IPS-18c (cell line): ENCODE data around the gene LHCGR.
"Not testable (repeated sequence)": the region's sequence is repeated elsewhere in the genome, so short reads cannot be mapped to it uniquely, and the experiment has no call there.

ENCODE experiments used
- H3K4me3 ChIP-seq: 2 replicates; pipeline ENCODE4 v1.7.0; 2013; ENCODE audit warnings: low read depth, mild to moderate bottlenecking, low read length, moderate library complexity; ENCODE audit not compliant: insufficient read depth
- H3K9me3 ChIP-seq: one replicate; pipeline ENCODE4 v1.6.1; 2013; ENCODE audit warnings: mild to moderate bottlenecking, low read length, moderate library complexity; ENCODE audit not compliant: control insufficient read depth, insufficient read depth

Gene LHCGR

DNA sequence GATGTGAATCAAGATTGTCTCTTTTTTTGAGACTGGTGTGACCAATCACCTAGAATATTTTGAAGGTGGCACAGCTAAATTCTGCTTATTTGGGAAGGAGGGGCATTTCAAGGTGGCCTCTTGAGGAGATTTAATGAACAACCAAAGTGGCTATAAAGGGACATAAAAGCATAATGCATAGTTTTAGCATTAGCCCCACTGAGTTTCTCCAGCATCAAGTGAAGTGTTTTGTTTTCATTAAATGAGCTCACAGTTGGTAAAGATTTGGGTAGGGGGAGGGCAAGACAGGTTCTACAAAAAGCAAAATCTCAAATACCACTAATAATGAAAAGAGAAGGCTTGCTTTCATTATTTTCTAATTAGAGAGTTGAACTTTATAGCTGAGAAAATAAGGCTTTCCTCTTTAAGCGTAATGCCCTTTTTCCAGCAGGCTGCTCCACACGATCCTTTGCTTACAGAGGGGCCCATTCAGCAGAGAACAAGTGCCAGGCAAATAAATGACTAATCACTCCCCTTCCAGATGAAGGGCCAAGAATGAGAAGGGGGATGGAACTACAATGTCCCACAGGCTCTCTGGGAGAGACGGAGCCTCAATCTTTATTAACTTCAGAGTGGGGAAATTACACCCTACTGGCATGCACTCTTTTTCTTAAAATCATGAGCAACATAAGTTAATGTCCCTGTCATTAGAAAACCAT lies 35.9 kb downstream of the LHCGR start:
- Histone ChIP-seq H3K4me3 (no peak overlapping the region), H3K9me3 (no peaks in the 10 kb centered on the region)

DNA sequence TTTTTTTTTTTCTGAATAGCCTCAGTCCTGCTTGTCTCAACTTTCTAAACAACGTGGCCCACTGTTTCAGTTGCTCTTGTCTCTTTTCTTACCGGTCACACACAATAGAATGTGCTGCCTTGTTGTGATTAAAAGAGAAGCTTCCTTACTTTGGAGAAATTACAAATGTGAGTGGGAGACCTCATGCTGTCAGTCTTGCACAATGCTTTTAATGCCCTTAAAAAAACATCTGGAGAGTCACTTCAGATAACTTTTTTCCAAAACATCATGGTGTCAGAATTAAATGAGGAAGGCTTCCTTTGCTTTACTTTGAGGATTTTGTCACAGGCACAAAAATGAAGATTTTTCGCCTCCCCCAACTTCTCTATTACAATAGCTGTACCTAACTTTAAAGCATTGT lies 37.7 kb downstream of the LHCGR start:
- no peak overlapping the region for H3K4me3 ChIP-seq

DNA sequence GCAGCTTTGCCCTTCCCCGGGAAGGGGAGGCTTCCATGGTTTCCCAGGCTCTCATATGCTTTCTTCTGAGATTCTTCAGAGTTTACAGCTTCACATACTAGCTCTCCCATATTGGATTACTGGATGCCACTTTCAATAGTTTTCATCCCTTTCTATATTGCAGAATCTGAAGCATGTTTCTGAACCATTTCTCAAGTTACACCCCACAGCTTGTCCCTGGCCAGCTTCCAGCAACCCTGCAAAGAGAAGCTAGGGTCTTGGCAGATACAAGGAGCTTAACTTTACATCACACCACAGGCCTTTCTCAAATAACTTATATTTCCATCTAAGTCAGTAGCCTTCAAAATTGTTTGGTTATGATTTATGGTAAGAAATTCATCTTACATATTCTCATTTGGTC lies 39.6 kb downstream of the LHCGR start:
- H3K9me3 ChIP-seq, result no peaks in the 10 kb centered on the region
- H3K4me3 ChIP-seq, result no peak overlapping the region

More for the DNA sequence above, 37.7 kb downstream of the LHCGR start:
- no peaks in the 10 kb centered on the region for H3K9me3 ChIP-seq

DNA sequence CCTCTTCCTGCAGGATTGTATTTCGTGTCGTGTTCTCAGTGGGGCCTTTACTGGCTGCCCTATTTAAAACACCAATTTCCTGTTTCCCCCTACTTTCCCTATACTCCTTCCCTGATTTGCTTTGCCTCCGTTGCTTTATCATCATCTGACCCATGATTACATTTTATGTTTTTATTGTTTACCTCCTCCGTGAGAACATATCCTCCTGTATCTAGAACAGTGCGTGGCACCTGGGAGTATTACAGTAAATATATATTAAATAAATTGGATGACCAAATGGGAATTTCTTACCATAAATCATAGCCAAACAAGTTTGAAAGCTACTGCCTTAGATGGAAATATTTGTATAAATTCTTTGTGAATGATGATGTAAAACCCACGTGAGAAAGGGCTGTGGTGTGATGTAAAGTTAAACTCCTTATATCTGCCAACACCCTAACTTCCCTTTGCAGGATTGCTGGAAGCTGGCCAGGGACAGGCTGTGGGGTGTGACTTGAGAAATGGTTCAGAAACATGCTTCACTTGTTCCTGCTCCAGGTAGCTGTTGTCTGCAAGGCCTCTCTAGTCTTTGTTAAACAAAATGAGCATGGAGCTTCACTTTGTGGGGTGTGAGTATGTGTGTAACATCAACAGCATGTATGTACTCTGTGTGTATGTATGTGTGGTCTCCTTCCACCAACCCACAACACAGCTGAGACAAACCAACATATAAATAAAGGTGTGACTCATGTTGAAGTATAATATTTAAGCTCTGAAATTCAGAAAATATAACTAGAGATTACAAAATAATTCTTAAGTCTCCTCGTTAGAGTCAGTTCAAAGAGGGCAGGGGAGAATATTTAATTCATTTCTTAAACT lies 40.3 kb downstream of the LHCGR start:
- Histone ChIP-seq H3K9me3 (no peaks in the 10 kb centered on the region), H3K4me3 (no peak overlapping the region)

DNA sequence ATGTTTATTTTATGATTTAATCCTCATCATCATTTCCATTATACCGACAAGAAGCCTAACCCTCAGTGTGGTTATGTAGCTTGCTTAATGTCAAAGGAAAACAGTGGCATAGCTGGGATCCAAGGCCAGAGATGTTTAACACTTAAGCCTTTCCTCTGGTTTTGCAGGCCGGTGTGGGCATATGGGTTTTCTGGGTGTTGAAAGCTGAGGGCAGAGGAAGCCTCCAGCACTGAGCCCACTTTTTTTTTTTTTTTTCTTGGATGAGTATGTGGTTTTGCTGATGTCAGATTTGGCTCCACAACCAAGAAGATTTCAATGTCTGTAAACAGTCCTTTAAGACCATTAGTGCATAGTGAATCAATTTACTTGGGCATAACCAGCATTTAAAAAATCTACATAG lies 41.3 kb downstream of the LHCGR start:
- Histone ChIP-seq H3K9me3 (no peaks in the 10 kb centered on the region), H3K4me3 (no peak overlapping the region)

DNA sequence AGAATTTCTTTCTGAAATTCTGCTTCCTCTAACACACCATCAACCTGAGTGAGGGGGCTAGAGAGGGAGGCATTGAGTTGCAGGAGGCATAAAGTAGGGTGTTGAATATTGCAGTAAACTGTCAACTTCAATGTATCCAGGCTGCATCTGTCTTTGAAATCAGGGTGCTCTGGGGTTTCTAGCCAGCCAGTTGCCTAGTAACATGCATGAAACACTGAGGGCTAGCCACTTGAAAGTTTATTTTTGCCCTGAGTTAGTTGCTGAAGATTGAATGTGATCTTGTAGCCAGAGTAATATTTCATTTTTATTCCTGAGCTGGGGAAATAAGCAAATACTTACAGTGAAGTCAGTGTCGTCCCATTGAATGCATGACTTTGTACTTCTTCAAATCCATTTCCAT lies 41.9 kb downstream of the LHCGR start:
- no peak overlapping the region for H3K4me3 ChIP-seq
- H3K9me3 ChIP-seq, result no peaks in the 10 kb centered on the region

DNA sequence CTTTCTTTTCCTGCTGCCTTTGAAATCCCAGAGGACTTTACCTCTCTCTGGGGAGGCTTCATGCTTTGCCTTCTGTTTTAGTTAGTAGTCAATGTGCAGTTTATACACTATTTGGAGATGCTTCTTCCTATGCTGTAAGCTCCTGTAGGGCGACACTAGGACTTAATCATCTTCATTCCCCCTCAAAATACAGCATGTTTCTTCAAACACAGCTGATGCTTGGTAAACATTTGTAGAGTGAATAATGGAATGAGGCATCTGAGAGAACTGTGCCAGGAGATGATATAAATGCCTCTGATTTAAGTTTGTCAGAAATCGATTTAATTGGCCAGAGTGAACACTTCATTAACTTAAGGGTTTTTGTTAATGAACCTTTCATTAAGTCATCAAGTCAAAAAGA lies 43.4 kb downstream of the LHCGR start:
- Histone ChIP-seq H3K9me3 (no peaks in the 10 kb centered on the region), H3K4me3 (no peak overlapping the region)

DNA sequence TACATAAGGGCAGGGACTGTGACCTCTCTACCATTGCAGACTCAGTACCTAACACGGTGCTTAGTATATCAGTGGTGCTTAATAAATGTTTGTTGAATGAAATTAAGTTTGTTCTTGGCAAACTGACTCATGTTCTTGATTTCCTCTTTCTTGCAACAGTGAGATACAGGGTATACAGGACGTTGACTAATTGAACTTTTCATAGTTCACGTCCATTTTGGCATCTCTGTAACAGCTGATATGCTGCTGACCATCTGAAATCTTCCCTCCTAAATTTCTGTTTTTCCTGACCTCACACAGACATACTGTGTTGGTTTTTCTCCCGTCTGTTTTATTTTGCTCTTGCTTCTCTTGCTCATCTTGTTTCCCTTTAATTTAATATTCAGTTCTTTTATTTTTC lies 44.2 kb downstream of the LHCGR start:
- no peak overlapping the region for H3K4me3 ChIP-seq
- no peaks in the 10 kb centered on the region for H3K9me3 ChIP-seq

DNA sequence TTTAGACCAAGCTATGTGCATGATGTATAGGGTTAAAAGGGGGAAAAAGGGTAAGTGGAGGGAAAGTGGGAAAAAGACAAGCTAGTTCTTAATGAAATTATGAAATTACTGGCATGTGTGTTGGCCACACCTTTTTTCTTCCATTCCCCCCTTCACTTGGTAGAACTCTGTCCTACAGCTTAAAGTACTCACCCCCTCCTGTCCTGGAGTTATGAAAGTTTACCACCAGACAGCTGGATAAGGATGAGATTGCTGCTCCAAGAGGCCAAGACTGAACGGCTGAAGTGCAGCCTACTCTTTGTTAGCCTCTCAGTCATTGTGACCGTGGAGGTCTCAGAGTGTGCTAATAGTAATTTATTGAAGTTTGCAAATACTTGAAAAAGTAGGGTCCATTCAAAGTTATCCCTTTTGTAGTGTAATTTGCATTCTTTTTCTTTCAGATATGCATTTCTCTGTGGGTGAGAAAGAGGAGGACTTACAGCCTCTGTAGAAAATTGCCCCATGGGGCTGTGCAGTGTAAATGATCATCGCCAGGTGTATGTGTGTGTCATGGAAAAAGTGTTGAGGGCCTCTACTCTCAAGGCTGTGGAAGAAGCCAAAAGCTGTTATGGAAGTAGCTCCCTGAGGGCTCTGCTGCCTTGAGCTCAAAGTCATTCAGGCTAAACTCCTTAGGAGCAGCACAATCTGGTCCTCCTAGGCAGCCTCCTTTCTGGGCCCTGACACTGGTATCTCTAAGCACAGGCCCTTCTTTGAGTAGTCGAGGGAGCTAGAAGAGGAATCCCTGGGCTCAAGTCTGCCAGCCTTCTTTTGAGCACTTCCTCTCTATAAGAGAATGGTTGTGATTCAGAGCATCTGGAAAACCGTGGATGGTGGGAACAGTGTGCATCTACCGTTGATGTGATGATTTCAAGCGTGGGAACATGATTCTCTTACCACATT lies 46.2 kb downstream of the LHCGR start:
- Histone ChIP-seq H3K9me3 (no peaks in the 10 kb centered on the region), H3K4me3 (no peak overlapping the region)

DNA sequence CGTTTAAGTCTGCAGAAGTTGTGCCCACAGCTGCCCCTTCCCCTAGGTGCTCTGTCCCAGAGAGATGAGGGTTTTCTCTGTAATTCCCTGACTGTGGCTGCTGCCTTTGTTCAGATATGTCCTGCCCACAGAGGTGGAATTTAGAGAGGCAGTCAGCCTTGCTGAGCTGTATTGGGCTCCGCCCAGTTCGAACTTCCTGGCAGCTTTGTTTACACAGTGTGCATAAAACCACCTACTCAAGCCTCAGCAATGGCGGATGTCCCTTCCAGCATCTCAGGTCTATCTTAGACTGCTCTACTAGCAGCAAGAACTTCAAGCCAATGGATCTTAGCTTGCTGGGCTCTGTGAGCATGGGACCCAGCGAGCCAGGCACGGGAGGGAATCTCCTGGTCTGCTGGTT lies 48.1 kb downstream of the LHCGR start:
- H3K9me3 ChIP-seq, result no peaks in the 10 kb centered on the region
- H3K4me3 ChIP-seq, result no peak overlapping the region

DNA sequence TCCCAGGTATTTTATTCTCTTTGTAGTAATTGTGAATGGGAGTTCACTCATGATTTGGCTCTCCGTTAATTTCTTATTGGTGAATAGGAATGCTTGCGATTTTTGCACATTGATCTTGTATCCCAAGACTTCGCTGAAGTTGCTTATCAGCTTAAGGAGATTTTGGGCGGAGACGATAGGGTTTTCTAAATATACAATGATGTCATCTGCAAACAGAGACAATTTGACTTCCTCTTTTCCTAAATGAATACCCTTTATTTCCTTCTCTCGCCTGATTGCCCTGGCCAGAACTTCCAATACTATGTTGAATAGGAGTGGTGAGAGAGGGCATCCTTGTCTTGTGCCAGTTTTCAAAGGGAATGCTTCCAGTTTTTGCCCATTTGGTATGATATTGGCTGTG lies 51.9 kb downstream of the LHCGR start:
- not testable (repeated sequence) for H3K9me3 ChIP-seq, H3K4me3 ChIP-seq

DNA sequence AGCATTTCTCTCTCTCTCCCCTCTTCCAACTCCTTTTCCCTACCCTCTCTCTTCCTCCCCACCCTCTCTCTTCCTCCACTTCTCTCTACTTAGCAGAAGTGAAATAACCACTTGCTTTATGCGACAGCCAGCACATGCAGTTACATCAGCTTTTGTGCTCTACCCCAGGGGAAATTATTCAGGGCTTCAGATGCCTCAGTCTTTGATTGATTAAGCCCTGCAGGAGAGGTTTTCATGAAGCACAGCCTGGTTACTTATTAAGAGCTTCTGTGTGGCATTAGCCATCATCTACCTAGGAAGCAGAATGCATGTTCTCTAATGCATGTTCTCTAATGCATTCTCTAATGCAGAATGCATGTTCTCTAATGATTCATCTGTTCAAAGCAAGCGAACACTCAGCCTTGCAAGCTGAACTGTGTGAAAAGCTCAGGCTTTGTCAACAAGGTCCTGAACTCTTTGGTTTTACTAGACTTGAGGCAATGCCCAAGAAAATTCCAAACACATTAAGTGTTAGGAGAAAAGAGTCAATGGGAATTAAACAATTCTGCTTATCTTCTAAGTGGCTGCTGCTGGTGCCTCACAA lies 56.1 kb downstream of the LHCGR start:
- Histone ChIP-seq H3K4me3 (no peak overlapping the region), H3K9me3 (no peaks in the 10 kb centered on the region)

DNA sequence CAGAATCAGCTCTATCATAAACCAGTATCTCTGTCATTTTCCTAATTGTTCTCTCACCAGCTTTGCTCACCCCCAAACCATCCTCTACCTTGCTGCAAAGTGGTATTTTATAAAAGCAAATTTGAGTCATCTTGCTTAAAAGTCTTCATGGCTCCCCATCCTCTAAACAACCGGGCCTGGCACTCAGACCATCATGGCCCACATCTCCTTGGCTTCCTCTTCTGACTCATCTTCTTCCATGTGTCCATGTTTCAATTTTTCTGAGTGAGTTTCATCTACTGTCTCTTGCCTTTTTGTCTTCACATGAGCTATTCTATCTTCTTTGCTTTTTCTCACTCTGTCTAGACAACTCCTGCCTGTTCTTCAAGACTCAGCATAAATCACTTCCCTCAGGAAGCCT lies 58.6 kb downstream of the LHCGR start:
- H3K9me3 ChIP-seq, result no peaks in the 10 kb centered on the region

DNA sequence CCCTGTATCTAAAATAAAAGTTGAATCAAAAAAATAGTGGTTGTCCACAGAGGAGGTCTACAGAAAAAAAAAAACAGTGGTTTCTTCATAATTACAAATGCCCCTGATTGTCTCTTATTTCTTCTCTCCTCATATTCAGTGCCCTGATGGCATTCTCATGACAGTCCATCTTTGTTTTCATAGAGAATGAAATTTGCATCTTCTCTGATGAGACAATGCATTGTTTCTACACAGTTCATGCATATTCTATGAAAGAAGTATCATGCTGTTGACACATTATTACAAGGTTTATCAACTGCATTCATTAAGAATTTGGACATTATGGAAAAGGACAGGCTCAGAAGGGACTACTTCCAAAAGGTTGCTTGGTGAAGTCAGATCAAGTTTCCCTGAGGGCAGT lies 59.5 kb downstream of the LHCGR start:
- no peaks in the 10 kb centered on the region for H3K9me3 ChIP-seq
- no peak overlapping the region for H3K4me3 ChIP-seq

More for the DNA sequence above, 58.6 kb downstream of the LHCGR start:
- no peak overlapping the region for H3K4me3 ChIP-seq

DNA sequence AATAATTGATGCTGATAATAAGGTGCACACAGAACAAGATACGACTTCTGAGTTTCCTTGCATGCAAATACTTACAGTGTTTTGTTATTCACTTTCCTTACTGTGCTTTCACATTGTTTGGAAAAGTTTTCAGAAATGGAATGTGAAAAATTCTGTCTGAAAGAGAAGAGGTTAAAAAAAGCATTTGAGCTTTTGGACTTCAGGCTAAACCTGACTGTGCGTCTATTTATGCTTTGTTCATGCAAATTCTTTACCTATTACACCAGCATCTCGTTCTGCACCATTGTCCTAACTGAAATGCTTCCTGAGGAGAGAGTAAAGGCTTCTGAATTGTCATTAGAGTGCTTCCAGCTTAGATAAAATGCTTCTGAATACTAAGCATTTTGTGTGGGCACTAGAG lies 61.4 kb downstream of the LHCGR start:
- Histone ChIP-seq H3K4me3 (no peak overlapping the region), H3K9me3 (no peaks in the 10 kb centered on the region)

DNA sequence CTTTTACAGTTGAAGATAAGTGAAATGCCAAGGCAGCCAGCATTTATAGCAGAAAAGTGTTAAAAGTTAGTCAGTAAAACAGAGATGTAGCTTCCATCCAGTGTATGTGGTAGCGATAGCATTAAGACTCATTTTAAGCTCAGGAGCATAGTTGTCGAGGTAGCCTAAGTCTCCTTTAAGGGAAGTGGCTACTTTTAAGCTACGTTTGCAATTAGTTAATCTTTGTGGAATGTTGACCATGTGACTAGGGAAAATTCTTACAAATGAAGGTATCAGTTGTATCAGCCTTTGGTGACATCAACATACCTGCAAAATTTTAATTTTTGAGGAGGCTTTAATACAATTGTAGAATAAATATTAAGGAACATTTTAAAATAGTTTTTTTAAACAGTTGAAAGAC lies 61.9 kb downstream of the LHCGR start:
- Histone ChIP-seq H3K9me3 (no peaks in the 10 kb centered on the region), H3K4me3 (no peak overlapping the region)

DNA sequence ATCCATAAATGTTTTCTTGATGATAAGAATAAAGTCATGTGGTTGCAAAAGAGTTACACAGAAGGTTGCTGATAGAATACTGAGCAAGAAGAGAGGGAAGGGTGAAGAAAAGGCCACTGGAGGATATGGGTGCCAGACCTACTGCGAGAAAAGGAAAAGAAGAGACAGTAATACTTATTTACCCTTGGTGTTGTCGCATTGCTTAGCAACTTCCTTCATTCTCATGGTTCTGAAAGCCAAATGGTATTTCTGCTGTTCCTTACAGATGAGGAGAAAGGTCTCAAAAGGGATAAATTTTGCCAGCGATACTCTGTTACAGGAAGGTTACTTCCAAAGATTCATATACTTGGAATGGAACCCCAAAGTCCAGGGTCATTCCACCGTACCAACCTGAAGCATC lies 62.5 kb downstream of the LHCGR start:
- H3K9me3 ChIP-seq, result no peaks in the 10 kb centered on the region
- no peak overlapping the region for H3K4me3 ChIP-seq
